HCT116 (cell line): Measurements from ENCODE around the gene VEZF1.

Experiments used
- CEBPB ChIP-seq: IDR thresholded peaks from 2 replicates; pipeline ENCODE4 v1.6.1; 2012; ENCODE audit warnings: low read depth
- EGR1 ChIP-seq: IDR thresholded peaks from 2 replicates; pipeline ENCODE4 v1.6.1; 2012; ENCODE audit warnings: low read depth
- EZH2phosphoT487 ChIP-seq: fragments of 200-600 bp; IDR thresholded peaks from 2 replicates; pipeline ENCODE4 v1.6.1; 2018; ENCODE audit warnings: antibody characterized with exemption, borderline replicate concordance
- JUND ChIP-seq: IDR thresholded peaks from 2 replicates; pipeline ENCODE4 v1.6.1; 2012
- POLR2A ChIP-seq: IDR thresholded peaks from 2 replicates; pipeline ENCODE4 v1.7.0; 2011; ENCODE audit warnings: borderline replicate concordance; ENCODE audit not compliant: insufficient read depth, insufficient read length; ENCODE audit errors: extremely low read depth
- POLR2AphosphoS5 ChIP-seq: IDR thresholded peaks from 2 replicates; pipeline ENCODE4 v1.6.1; 2011; ENCODE audit warnings: mild to moderate bottlenecking, low read depth, low read length, moderate library complexity
- RAD21 ChIP-seq: IDR thresholded peaks from 2 replicates; pipeline ENCODE4 v1.6.1; 2012; ENCODE audit warnings: low read depth, mild to moderate bottlenecking
- TCF7L2 ChIP-seq: IDR thresholded peaks from 2 replicates; pipeline ENCODE4 v1.7.0; 2011; ENCODE audit warnings: borderline replicate concordance, inconsistent platforms; ENCODE audit not compliant: insufficient read depth, insufficient read length; ENCODE audit errors: extremely low read depth
- YY1 ChIP-seq: IDR thresholded peaks from 2 replicates; pipeline ENCODE4 v1.6.1; 2011; ENCODE audit warnings: low read length, low read depth, moderate library complexity, mild to moderate bottlenecking; ENCODE audit not compliant: insufficient replicate concordance; ENCODE audit errors: extremely low read depth
- ZNF274 ChIP-seq: fragments of 200-500 bp; sonication (Bioruptor generic); IDR thresholded peaks from 2 replicates; pipeline ENCODE4 v1.6.1; 2014; ENCODE audit warnings: mild to moderate bottlenecking, low read depth, low read length, inconsistent platforms
- TF ChIP-seq, protein P1 (sequence below): IDR thresholded peaks from 2 replicates; pipeline ENCODE4 v1.6.1; 2012; ENCODE audit warnings: low read depth
- TF ChIP-seq, protein P2 (sequence below), 3 experiments: fragments of 200-600 bp in 1 of 3; sonication (generic) in 1 of 3; IDR thresholded peaks in 2 of 3; conservative IDR thresholded peaks in 1 of 3; 2 replicates each; pipeline ENCODE4 v1.5.1; 2012 to 2017; ENCODE audit warnings: low read depth in 2 of 3, low read length in 2 of 3, antibody characterized with exemption in 1 of 3, borderline replicate concordance in 1 of 3, control low read depth in 1 of 3, mild to moderate bottlenecking in 1 of 3, mixed read lengths in 1 of 3, mixed run types in 1 of 3, moderate library complexity in 1 of 3; ENCODE audit not compliant: insufficient read depth in 1 of 3
- TF ChIP-seq, protein P3 (sequence below): IDR thresholded peaks from 2 replicates; pipeline ENCODE4 v1.6.1; 2012
- TF ChIP-seq, protein P4 (sequence below): IDR thresholded peaks from 2 replicates; pipeline ENCODE4 v1.6.1; 2012

DNA sequence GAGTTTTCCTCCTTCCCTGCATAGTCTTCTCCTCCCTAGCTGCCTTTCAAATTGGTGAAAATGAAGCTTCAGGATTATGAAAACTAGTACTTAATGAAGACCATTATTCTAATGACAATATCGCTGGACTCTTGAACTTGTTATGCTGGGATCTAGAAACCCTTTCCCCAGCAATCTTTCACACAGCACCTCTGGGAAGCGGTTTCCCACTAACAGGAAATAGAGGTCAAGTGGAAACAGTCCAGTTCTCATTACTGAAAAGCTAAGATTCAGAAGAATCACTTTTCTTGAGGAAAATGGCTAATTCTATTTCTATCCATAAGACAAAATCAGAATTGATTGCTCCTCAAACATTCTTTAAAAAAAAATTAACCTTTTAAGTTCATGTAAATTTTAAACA is 2.0 kb upstream of the VEZF1 start:
- TF ChIP-seq, protein P1, sequence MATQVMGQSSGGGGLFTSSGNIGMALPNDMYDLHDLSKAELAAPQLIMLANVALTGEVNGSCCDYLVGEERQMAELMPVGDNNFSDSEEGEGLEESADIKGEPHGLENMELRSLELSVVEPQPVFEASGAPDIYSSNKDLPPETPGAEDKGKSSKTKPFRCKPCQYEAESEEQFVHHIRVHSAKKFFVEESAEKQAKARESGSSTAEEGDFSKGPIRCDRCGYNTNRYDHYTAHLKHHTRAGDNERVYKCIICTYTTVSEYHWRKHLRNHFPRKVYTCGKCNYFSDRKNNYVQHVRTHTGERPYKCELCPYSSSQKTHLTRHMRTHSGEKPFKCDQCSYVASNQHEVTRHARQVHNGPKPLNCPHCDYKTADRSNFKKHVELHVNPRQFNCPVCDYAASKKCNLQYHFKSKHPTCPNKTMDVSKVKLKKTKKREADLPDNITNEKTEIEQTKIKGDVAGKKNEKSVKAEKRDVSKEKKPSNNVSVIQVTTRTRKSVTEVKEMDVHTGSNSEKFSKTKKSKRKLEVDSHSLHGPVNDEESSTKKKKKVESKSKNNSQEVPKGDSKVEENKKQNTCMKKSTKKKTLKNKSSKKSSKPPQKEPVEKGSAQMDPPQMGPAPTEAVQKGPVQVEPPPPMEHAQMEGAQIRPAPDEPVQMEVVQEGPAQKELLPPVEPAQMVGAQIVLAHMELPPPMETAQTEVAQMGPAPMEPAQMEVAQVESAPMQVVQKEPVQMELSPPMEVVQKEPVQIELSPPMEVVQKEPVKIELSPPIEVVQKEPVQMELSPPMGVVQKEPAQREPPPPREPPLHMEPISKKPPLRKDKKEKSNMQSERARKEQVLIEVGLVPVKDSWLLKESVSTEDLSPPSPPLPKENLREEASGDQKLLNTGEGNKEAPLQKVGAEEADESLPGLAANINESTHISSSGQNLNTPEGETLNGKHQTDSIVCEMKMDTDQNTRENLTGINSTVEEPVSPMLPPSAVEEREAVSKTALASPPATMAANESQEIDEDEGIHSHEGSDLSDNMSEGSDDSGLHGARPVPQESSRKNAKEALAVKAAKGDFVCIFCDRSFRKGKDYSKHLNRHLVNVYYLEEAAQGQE: no peak
- TF ChIP-seq EZH2phosphoT487 (no peak), ZNF274 (no peak), POLR2A (no peak), YY1 (no peak), POLR2AphosphoS5 (no peak), TCF7L2 (no peak), JUND (no peak), CEBPB (no peak), EGR1 (no peak), RAD21 (no peak)
- TF ChIP-seq, protein P2, sequence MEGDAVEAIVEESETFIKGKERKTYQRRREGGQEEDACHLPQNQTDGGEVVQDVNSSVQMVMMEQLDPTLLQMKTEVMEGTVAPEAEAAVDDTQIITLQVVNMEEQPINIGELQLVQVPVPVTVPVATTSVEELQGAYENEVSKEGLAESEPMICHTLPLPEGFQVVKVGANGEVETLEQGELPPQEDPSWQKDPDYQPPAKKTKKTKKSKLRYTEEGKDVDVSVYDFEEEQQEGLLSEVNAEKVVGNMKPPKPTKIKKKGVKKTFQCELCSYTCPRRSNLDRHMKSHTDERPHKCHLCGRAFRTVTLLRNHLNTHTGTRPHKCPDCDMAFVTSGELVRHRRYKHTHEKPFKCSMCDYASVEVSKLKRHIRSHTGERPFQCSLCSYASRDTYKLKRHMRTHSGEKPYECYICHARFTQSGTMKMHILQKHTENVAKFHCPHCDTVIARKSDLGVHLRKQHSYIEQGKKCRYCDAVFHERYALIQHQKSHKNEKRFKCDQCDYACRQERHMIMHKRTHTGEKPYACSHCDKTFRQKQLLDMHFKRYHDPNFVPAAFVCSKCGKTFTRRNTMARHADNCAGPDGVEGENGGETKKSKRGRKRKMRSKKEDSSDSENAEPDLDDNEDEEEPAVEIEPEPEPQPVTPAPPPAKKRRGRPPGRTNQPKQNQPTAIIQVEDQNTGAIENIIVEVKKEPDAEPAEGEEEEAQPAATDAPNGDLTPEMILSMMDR (IDR thresholded peaks at IDR 0.05 in 2 of 3, conservative IDR thresholded peaks at IDR 0.05 in 1 of 3; ENCODE audit: borderline replicate concordance in 1 of 3, insufficient read depth in 1 of 3, low read depth in 2 of 3, low read length in 2 of 3): no peak
- TF ChIP-seq, protein P3, sequence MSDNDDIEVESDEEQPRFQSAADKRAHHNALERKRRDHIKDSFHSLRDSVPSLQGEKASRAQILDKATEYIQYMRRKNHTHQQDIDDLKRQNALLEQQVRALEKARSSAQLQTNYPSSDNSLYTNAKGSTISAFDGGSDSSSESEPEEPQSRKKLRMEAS: no peak
- TF ChIP-seq, protein P4, sequence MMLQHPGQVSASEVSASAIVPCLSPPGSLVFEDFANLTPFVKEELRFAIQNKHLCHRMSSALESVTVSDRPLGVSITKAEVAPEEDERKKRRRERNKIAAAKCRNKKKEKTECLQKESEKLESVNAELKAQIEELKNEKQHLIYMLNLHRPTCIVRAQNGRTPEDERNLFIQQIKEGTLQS: no peak
